Activated T-cell treated with anti-CD3 and anti-CD28 coated beads, Interleukin-2, amount 50 U/mL, for 4 hours (primary cell): Measurements from ENCODE around the gene GDPD4. TPM values are rescaled to one million over a fixed set of nuclear protein-coding genes. Genes with fewer than 3 reads are reported as not detected.

Experiments used
- total RNA-seq, 3 donors: library from RNA; stranded (reverse); gene quantifications; one replicate each; pipeline ENCODE4 v1.2.1, GENCODE V29; 2021

The GDPD4 gene
- total RNA-seq, 3 donors from 2014 or later = not detected

Other genes with a start within 250 kb of the GDPD4 start
- gene CAPN5, start 234.7 kb downstream of the GDPD4 start, total RNA-seq = under 1 TPM; 0.29 to 0.68 (median 0.53) TPM
- not detected for gene OMP, start 198.8 kb downstream of the GDPD4 start, total RNA-seq
- gene MYO7A, start 173.4 kb downstream of the GDPD4 start, total RNA-seq = under 1 TPM in 1 of 3 donors, not detected in 2; 0.14 TPM
- gene PAK1, start 172.4 kb upstream of the GDPD4 start, total RNA-seq = 10 to 100 TPM; 14.2 to 17.4 (median 15.3) TPM